GM18517 (cell line): ENCODE results near the gene MYO15B.
A peak's percentile ranks its signal among the peaks of the same experiment; 100 is the strongest.
"Not testable (repeated sequence)": the region's sequence is repeated elsewhere in the genome, so short reads cannot be mapped to it uniquely, and the experiment has no call there.

Experiments
- ATAC-seq: cut with Tn5 transposase; IDR thresholded peaks from one replicate; pipeline ENCODE4 v1.9.1; 2021; ENCODE audit warnings: mild to moderate bottlenecking, moderate library complexity; ENCODE audit not compliant: unreplicated experiment

MYO15B gene

GRCh38 chr17:75575197-75575596, 12.4 kb upstream of the MYO15B start:
- no peak for ATAC-seq

- ATAC-seq, result no peak
Measured at GRCh38 chr17:75575728-75576127, 11.9 kb upstream of the MYO15B start.

GRCh38 chr17:75576661-75577060, 10.9 kb upstream of the MYO15B start:
- no peak for ATAC-seq

GRCh38 chr17:75581121-75581725, 6.4 kb upstream of the MYO15B start:
- ATAC-seq, result not testable (repeated sequence)

- not testable (repeated sequence) for ATAC-seq
Measured at GRCh38 chr17:75583197-75583596, 4.4 kb upstream of the MYO15B start.

GRCh38 chr17:75584849-75585175, 2.8 kb upstream of the MYO15B start:
- ATAC-seq, result no peak

GRCh38 chr17:75588596-75589011, 1.0 kb downstream of the MYO15B start:
- ATAC-seq, result peak; percentile 26

- peak; percentile 49 for ATAC-seq
Measured at GRCh38 chr17:75589012-75589918, 1.7 kb downstream of the MYO15B start.

GRCh38 chr17:75589919-75590303, 2.3 kb downstream of the MYO15B start:
- no peak for ATAC-seq

- no peak for ATAC-seq
Measured at GRCh38 chr17:75590314-75590761, 2.7 kb downstream of the MYO15B start.

GRCh38 chr17:75590849-75591721, 3.5 kb downstream of the MYO15B start:
- ATAC-seq, result no peak

- no peak for ATAC-seq
Measured at GRCh38 chr17:75591722-75592302, 4.2 kb downstream of the MYO15B start.

- no peak for ATAC-seq
Measured at GRCh38 chr17:75592348-75593020, 4.9 kb downstream of the MYO15B start.

- ATAC-seq, result not testable (repeated sequence)
Measured at GRCh38 chr17:75593430-75593829, 5.8 kb downstream of the MYO15B start.

GRCh38 chr17:75594499-75595283, 7.1 kb downstream of the MYO15B start:
- no peak for ATAC-seq

GRCh38 chr17:75595284-75595919, 7.8 kb downstream of the MYO15B start:
- ATAC-seq, result no peak

GRCh38 chr17:75595920-75596313, 8.3 kb downstream of the MYO15B start:
- no peak for ATAC-seq

GRCh38 chr17:75596320-75597087, 8.9 kb downstream of the MYO15B start:
- ATAC-seq, result no peak
